ENCODE measurements around the gene MMAB. TPM values are rescaled to one million over a fixed set of nuclear protein-coding genes. Genes with fewer than 3 reads are reported as not detected.

The MMAB gene
- polyA plus RNA-seq, 1 experiment: 22.2 TPM

- no peak overlapping the region for H3K4me3 ChIP-seq (ENCODE audit: low read depth, low read length)
- POLR2A ChIA-PET: no interaction called here
- CTCF ChIA-PET: no interaction called here
- no peak for TF ChIP-seq CTCF (IDR thresholded peaks at IDR 0.05; ENCODE audit: insufficient read depth, low read depth, low read length)
- H3K27me3 ChIP-seq (ENCODE audit: control insufficient read depth, insufficient read depth, low read length): peaks cover 11% of the 10 kb centered on the region
- no peaks in the 10 kb centered on the region for H3K36me3 ChIP-seq (ENCODE audit: control insufficient read depth, insufficient read depth, low read length)
- DNase-seq (ENCODE audit: low read depth): no peak
Measured at GRCh38 chr12:109557805-109558204, 15.5 kb downstream of the MMAB start.

GRCh38 chr12:109557200-109557599 lies 16.1 kb downstream of the MMAB start:
- no peak for TF ChIP-seq CTCF (IDR thresholded peaks at IDR 0.05; ENCODE audit: insufficient read depth, low read depth, low read length)
- Histone ChIP-seq H3K4me3 (ENCODE audit: low read depth, low read length) (no peak overlapping the region), H3K36me3 (ENCODE audit: control insufficient read depth, insufficient read depth, low read length) (no peaks in the 10 kb centered on the region), H3K27me3 (ENCODE audit: control insufficient read depth, insufficient read depth, low read length) (peaks cover 11% of the 10 kb centered on the region)
- DNase-seq (ENCODE audit: low read depth): no peak
- ChIA-PET CTCF (interaction anchor here (0.7 kb wide), 1 partner anchor 41 kb away, joined by 3 read pairs; no protein-coding TSS in a partner anchor), POLR2A (no interaction called here)

- DNase-seq (ENCODE audit: low read depth): no peak
- ChIA-PET POLR2A (no interaction called here), CTCF (interaction anchor here (1.0 kb wide), 1 partner anchor 9 kb away, joined by 3 read pairs; no protein-coding TSS in a partner anchor)
- Histone ChIP-seq H3K27me3 (ENCODE audit: control insufficient read depth, insufficient read depth, low read length) (peaks cover 13% of the 10 kb centered on the region), H3K4me3 (ENCODE audit: low read depth, low read length) (no peak overlapping the region), H3K36me3 (ENCODE audit: control insufficient read depth, insufficient read depth, low read length) (no peaks in the 10 kb centered on the region)
- no peak for TF ChIP-seq CTCF (IDR thresholded peaks at IDR 0.05; ENCODE audit: insufficient read depth, low read depth, low read length)
Measured at GRCh38 chr12:109555431-109556315, 17.6 kb downstream of the MMAB start.

GRCh38 chr12:109554761-109555160 lies 18.5 kb downstream of the MMAB start:
- no peak overlapping the region for H3K4me3 ChIP-seq (ENCODE audit: low read depth, low read length)
- H3K27me3 ChIP-seq (ENCODE audit: control insufficient read depth, insufficient read depth, low read length): peaks cover 17% of the 10 kb centered on the region
- DNase-seq (ENCODE audit: low read depth): no peak
- H3K36me3 ChIP-seq (ENCODE audit: control insufficient read depth, insufficient read depth, low read length): no peaks in the 10 kb centered on the region
- POLR2A ChIA-PET: no interaction called here
- CTCF ChIA-PET: no interaction called here
- TF ChIP-seq CTCF (IDR thresholded peaks at IDR 0.05; ENCODE audit: insufficient read depth, low read depth, low read length): no peak

- POLR2A ChIA-PET: no interaction called here
- DNase-seq (ENCODE audit: low read depth): no peak
- CTCF ChIA-PET: no interaction called here
- no peak for TF ChIP-seq CTCF (IDR thresholded peaks at IDR 0.05; ENCODE audit: insufficient read depth, low read depth, low read length)
- peaks cover 17% of the 10 kb centered on the region for H3K27me3 ChIP-seq (ENCODE audit: control insufficient read depth, insufficient read depth, low read length)
- no peaks in the 10 kb centered on the region for H3K36me3 ChIP-seq (ENCODE audit: control insufficient read depth, insufficient read depth, low read length)
- H3K4me3 ChIP-seq (ENCODE audit: low read depth, low read length): no peak overlapping the region
Measured at GRCh38 chr12:109553906-109554500, 19.3 kb downstream of the MMAB start.
